ENCODE results near the gene TMPRSS7. TPM values are rescaled to one million over a fixed set of nuclear protein-coding genes. Genes with fewer than 3 reads are reported as not detected.

Gene TMPRSS7
- total RNA-seq, 4 donors from 2014 or later = not detected

- H3K9me3 ChIP-seq = no peaks in the 10 kb centered on the region
- no peak overlapping the region for H3K4me3 ChIP-seq
- peaks cover 4 to 14% (median 11%) of the 10 kb centered on the region in 3 donors for H3K27me3 ChIP-seq
- intact Hi-C loops (cut with DNase I; ENCODE audit: low total_unique reads) (no loop called here), in situ Hi-C loops (cut with MboI; ENCODE audit: low sequenced_read_pairs in 4 of 4) (no loop called here)
- ATAC-seq (no peak), DNase-seq (no peak)
- no peak overlapping the region for H3K27ac ChIP-seq
- no peaks in the 10 kb centered on the region for H3K4me1 ChIP-seq
- H3K36me3 ChIP-seq = no peaks in the 10 kb centered on the region
- TF ChIP-seq POLR2A (IDR thresholded peaks at IDR 0.05) (no peak), CTCF (IDR thresholded peaks at IDR 0.05 in 4 of 5, conservative IDR thresholded peaks at IDR 0.05 in 1 of 5) (no peak)
Observed at GRCh38 chr3:112004669-112005068, 29.9 kb upstream of the TMPRSS7 start.

DNA sequence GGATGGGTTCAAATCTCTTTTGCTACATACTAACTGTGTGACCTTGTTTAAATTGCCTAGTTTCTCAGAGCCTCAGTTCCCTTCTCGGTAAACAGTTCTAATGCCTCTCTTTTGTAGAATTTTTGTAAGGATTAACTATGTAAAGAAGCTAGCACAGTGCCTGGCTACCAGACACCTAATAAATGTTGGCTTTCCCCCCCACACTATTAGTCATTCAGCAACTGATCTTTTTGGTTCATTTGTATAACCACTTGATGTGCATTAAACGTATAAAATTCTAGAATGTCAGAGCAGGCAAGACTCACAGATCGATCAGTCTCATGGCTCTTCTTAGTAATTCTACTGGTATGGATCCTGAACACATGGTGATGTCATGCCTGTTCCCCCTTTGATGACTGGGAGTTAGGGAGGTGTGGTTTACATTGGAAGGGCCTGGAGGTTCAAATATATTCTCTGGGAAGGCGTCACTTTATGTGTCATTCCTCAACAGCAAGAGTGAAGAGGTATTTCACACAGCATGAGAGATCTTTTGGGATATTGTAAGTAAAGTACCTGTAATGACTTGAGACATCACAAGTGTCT is 29.4 kb upstream of the TMPRSS7 start:
- H3K27me3 ChIP-seq = peaks cover 2 to 9% (median 8%) of the 10 kb centered on the region in 3 donors
- DNase-seq (no peak), ATAC-seq (no peak)
- H3K4me3 ChIP-seq = no peak overlapping the region
- no peaks in the 10 kb centered on the region for H3K9me3 ChIP-seq
- intact Hi-C loops (cut with DNase I; ENCODE audit: low total_unique reads) = no loop called here
- H3K36me3 ChIP-seq = no peaks in the 10 kb centered on the region
- no peak overlapping the region for H3K27ac ChIP-seq
- H3K4me1 ChIP-seq = no peaks in the 10 kb centered on the region
- no peak for TF ChIP-seq POLR2A (IDR thresholded peaks at IDR 0.05)
- no peak for TF ChIP-seq CTCF (IDR thresholded peaks at IDR 0.05 in 4 of 5, conservative IDR thresholded peaks at IDR 0.05 in 1 of 5)
- in situ Hi-C loops (cut with MboI; ENCODE audit: low sequenced_read_pairs in 4 of 4) = no loop called here

DNA sequence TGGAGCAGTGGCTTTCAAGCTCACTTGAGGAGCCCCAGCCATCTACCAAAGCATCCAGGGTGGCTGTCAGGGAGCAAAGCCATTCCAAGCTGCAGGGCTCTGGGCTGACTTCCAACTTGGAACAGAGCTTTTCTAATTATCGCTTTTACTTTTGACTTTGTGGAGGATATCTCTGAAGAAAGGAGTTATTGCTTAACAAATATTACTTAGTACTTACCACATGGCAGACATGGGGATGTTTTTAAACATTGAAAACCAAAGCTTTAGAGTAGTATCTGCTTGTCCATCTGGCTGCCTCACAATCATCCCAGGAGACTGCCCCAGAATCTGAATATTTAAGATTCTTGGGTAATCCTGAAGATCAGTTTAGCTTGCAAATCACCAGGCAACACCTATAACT is 26.9 kb upstream of the TMPRSS7 start:
- DNase-seq (no peak), ATAC-seq (no peak)
- Histone ChIP-seq H3K27ac (no peak overlapping the region), H3K27me3 (no peaks in the 10 kb centered on the region), H3K4me3 (no peak overlapping the region), H3K36me3 (no peaks in the 10 kb centered on the region), H3K9me3 (no peaks in the 10 kb centered on the region), H3K4me1 (no peaks in the 10 kb centered on the region)
- in situ Hi-C loops (cut with MboI; ENCODE audit: low sequenced_read_pairs in 4 of 4) (no loop called here), intact Hi-C loops (cut with DNase I; ENCODE audit: low total_unique reads) (no loop called here)
- TF ChIP-seq POLR2A (IDR thresholded peaks at IDR 0.05) = no peak
- no peak for TF ChIP-seq CTCF (IDR thresholded peaks at IDR 0.05 in 4 of 5, conservative IDR thresholded peaks at IDR 0.05 in 1 of 5)

DNA sequence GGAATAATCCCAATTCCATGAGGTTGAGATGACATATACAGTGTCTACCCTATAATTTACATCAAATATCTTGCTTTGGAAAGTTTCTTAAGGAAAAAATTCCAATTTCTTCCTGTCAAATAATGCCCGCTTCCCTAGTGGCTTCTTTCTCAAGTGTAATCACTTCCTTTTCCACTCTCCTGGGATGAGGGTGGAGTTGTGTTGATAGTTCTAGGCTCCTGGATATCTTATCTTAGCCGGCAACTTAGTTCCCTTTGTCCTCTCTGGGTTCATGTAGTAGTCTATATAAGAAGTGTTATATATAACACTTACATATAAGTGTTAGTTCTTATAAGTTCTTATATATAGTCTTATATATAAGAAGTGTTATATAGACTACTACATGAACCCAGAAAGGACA is 24.9 kb upstream of the TMPRSS7 start:
- no peak for TF ChIP-seq CTCF (IDR thresholded peaks at IDR 0.05 in 4 of 5, conservative IDR thresholded peaks at IDR 0.05 in 1 of 5)
- TF ChIP-seq POLR2A (IDR thresholded peaks at IDR 0.05) = no peak
- ATAC-seq (no peak), DNase-seq (no peak)
- Histone ChIP-seq H3K4me3 (no peak overlapping the region), H3K4me1 (peaks cover 4% of the 10 kb centered on the region in 2 donors), H3K9me3 (no peaks in the 10 kb centered on the region), H3K27ac (no peak overlapping the region), H3K27me3 (no peaks in the 10 kb centered on the region), H3K36me3 (no peaks in the 10 kb centered on the region)
- in situ Hi-C loops (cut with MboI; ENCODE audit: low sequenced_read_pairs in 4 of 4) (no loop called here), intact Hi-C loops (cut with DNase I; ENCODE audit: low total_unique reads) (no loop called here)

DNA sequence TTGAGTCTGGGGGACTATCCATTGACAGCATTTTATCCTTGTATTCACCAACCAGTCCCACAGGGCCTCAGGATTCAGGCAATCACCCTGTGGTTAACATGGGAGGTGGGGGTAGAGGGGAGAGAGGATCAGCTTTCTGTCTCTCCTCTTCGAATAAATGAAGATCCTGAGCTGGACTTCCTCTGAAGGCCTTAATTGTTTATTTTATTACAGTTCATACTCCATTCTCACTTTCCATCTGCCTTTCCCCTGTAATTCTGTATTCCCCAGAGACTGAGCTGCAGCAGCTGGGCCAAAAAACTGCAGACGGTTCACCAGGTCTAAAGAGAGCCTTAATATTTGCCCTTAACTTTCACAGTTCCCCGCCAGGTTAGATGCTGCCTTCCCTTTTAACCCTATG is 23.9 kb upstream of the TMPRSS7 start:
- DNase-seq = no peak
- Histone ChIP-seq H3K9me3 (no peaks in the 10 kb centered on the region), H3K36me3 (no peaks in the 10 kb centered on the region), H3K27ac (no peak overlapping the region), H3K4me3 (no peak overlapping the region), H3K4me1 (peaks cover 4% of the 10 kb centered on the region in 2 donors), H3K27me3 (no peaks in the 10 kb centered on the region)
- no peak for ATAC-seq
- intact Hi-C loops (cut with DNase I; ENCODE audit: low total_unique reads) = no loop called here
- TF ChIP-seq CTCF (IDR thresholded peaks at IDR 0.05 in 4 of 5, conservative IDR thresholded peaks at IDR 0.05 in 1 of 5) (no peak), POLR2A (IDR thresholded peaks at IDR 0.05) (no peak)
- in situ Hi-C loops (cut with MboI; ENCODE audit: low sequenced_read_pairs in 4 of 4) = no loop called here

All from gastrocnemius medialis (tissue), 4 donors.